GM18507 (cell line): Measurements from ENCODE around the gene GPR137B.
"Not testable (repeated sequence)": the region's sequence is repeated elsewhere in the genome, so short reads cannot be mapped to it uniquely, and the experiment has no call there.

Experiments
- DNase-seq: peaks from one replicate; pipeline ENCODE4 v3.0.0; 2011; ENCODE audit warnings: low read depth; ENCODE audit not compliant: insufficient read length; ENCODE audit errors: extremely low spot score
- FAIRE-seq: peaks from 2 replicates; lab custom pipeline; 2011; peaks lifted over from hg19 to GRCh38; lab: Jason Lieb, UNC

GPR137B gene

GRCh38 chr1:236142253-236143103 is at the start of gene GPR137B:
GPR137B (plus strand) TSS chr1:236142539; CDS start chr1:236142623, 84 bp downstream.
- FAIRE-seq = peak; percentile 68
- DNase-seq = peak; percentile 69

GRCh38 chr1:236092899-236093298 is 49.4 kb upstream of the GPR137B start:
- FAIRE-seq (no peak), DNase-seq (no peak)

GRCh38 chr1:236095705-236096520 is 46.4 kb upstream of the GPR137B start:
- no peak for DNase-seq
- FAIRE-seq = no peak

GRCh38 chr1:236096660-236097482 is 45.5 kb upstream of the GPR137B start:
- FAIRE-seq, DNase-seq: not testable (repeated sequence)

GRCh38 chr1:236098267-236098666 is 44.1 kb upstream of the GPR137B start:
- FAIRE-seq = no peak
- no peak for DNase-seq

GRCh38 chr1:236099355-236099974 is 42.9 kb upstream of the GPR137B start:
- DNase-seq = no peak
- FAIRE-seq = no peak

- DNase-seq (no peak), FAIRE-seq (no peak)
Observed at GRCh38 chr1:236100799-236101198, 41.5 kb upstream of the GPR137B start.

GRCh38 chr1:236101233-236102200 is 40.8 kb upstream of the GPR137B start:
- no peak for DNase-seq
- FAIRE-seq = no peak

- no peak for FAIRE-seq
- DNase-seq = no peak
Observed at GRCh38 chr1:236102611-236103010, 39.7 kb upstream of the GPR137B start.

GRCh38 chr1:236103059-236103458 is 39.3 kb upstream of the GPR137B start:
- DNase-seq (no peak), FAIRE-seq (no peak)

- peak; percentile 62 for DNase-seq
- FAIRE-seq = peak; percentile 81
Observed at GRCh38 chr1:236103646-236104218, 38.6 kb upstream of the GPR137B start.

- DNase-seq = no peak
- FAIRE-seq = no peak
Observed at GRCh38 chr1:236107121-236107907, 35.0 kb upstream of the GPR137B start.

GRCh38 chr1:236108027-236108648 is 34.2 kb upstream of the GPR137B start:
- FAIRE-seq (no peak), DNase-seq (no peak)

- FAIRE-seq (no peak), DNase-seq (no peak)
Observed at GRCh38 chr1:236110137-236110536, 32.2 kb upstream of the GPR137B start.

- no peak for FAIRE-seq
Observed at GRCh38 chr1:236111527-236112331, 30.6 kb upstream of the GPR137B start.

GRCh38 chr1:236112332-236112627 is 30.1 kb upstream of the GPR137B start:
- DNase-seq (no peak), FAIRE-seq (no peak)

More at GRCh38 chr1:236111527-236112331, 30.6 kb upstream of the GPR137B start:
- DNase-seq = no peak
